HG03558 (cell line): ENCODE data around the gene INSL3.

Experiments
- ATAC-seq: cut with Tn5 transposase; IDR thresholded peaks from one replicate; pipeline ENCODE4 v1.9.1; 2021; ENCODE audit warnings: moderate number of reproducible peaks; ENCODE audit not compliant: unreplicated experiment; ENCODE audit errors: extremely low read depth

INSL3 gene

GRCh38 chr19:17821190-17821589 is at the start of gene INSL3:
Gene INSL3, minus strand, starts transcription at chr19:17821519. Its CDS starts 13 bp downstream, at chr19:17821506.
- no peak for ATAC-seq

GRCh38 chr19:17869114-17869608 is 47.8 kb upstream of the INSL3 start:
- ATAC-seq: no peak

GRCh38 chr19:17868669-17869068 is 47.4 kb upstream of the INSL3 start:
- ATAC-seq: no peak

- no peak for ATAC-seq
Measured at GRCh38 chr19:17866964-17867486, 45.7 kb upstream of the INSL3 start.

GRCh38 chr19:17866312-17866963 is 45.1 kb upstream of the INSL3 start:
- no peak for ATAC-seq

GRCh38 chr19:17865364-17866311 is 44.3 kb upstream of the INSL3 start:
- ATAC-seq: no peak

- no peak for ATAC-seq
Measured at GRCh38 chr19:17863520-17864182, 42.3 kb upstream of the INSL3 start.

GRCh38 chr19:17862711-17863519 is 41.6 kb upstream of the INSL3 start:
- no peak for ATAC-seq

GRCh38 chr19:17861542-17862402 is 40.5 kb upstream of the INSL3 start:
- ATAC-seq: no peak

- no peak for ATAC-seq
Measured at GRCh38 chr19:17860993-17861360, 39.7 kb upstream of the INSL3 start.

GRCh38 chr19:17860331-17860992 is 39.1 kb upstream of the INSL3 start:
- no peak for ATAC-seq

- peak; percentile 66 for ATAC-seq
Measured at GRCh38 chr19:17859533-17860330, 38.4 kb upstream of the INSL3 start, which contains the start of gene RPL18A. Gene RPL18A, plus strand, starts transcription at chr19:17859910. Its CDS starts 47 bp downstream, at chr19:17859957.

- ATAC-seq: no peak
Measured at GRCh38 chr19:17855280-17856152, 34.2 kb upstream of the INSL3 start.

- ATAC-seq: no peak
Measured at GRCh38 chr19:17854061-17854460, 32.7 kb upstream of the INSL3 start.

- ATAC-seq: no peak
Measured at GRCh38 chr19:17848595-17849292, 27.4 kb upstream of the INSL3 start.
